Breast epithelium (tissue), 4 donors: Measurements from ENCODE around the gene MFSD11. TPM values are rescaled to one million over a fixed set of nuclear protein-coding genes. Genes with fewer than 3 reads are reported as not detected.

Experiments used
- DNase-seq, 2 donors: peaks; one replicate each; pipeline ENCODE4 v3.0.0-alpha.2; 2019; ENCODE audit warnings: low spot score in 2 of 2
- H3K27ac ChIP-seq, 2 donors: fragments of 200-600 bp; sonication (generic) in 1 of 2; one replicate each; pipeline ENCODE4 v1.5.1; 2016 to 2019; ENCODE audit warnings: mild to moderate bottlenecking in 1 of 2
- H3K27me3 ChIP-seq, 2 donors: fragments of 200-600 bp; sonication (generic) in 1 of 2; one replicate each; pipeline versions ENCODE4 v1.5.1 to v1.6.0; 2017 to 2019; ENCODE audit warnings: control low read depth in 1 of 2, mild to moderate bottlenecking in 1 of 2
- H3K36me3 ChIP-seq: fragments of 200-600 bp; one replicate; pipeline ENCODE4 v1.5.1; 2019
- H3K4me1 ChIP-seq, 2 donors: fragments of 200-600 bp; sonication (generic); one replicate each; pipeline ENCODE4 v1.5.1; 2016 to 2019; ENCODE audit warnings: control low read depth in 1 of 2
- H3K4me3 ChIP-seq, 3 donors: fragments of 200-600 bp; sonication (generic); 1 replicate in 2 of 3; 2 replicates in 1 of 3; pipeline ENCODE4 v1.5.1; 2016 to 2019; ENCODE audit warnings: mild to moderate bottlenecking in 3 of 3, moderate library complexity in 2 of 3
- H3K9me3 ChIP-seq, 2 donors: fragments of 200-600 bp; sonication (generic) in 1 of 2; one replicate each; pipeline ENCODE4 v1.5.1; 2016 to 2019; ENCODE audit warnings: control low read depth in 1 of 2
- CTCF ChIP-seq, 3 donors: fragments of 450-650 bp; IDR thresholded peaks; one replicate each; pipeline ENCODE4 v1.5.1; 2016 to 2017; ENCODE audit warnings: antibody characterized with exemption in 3 of 3, mild to moderate bottlenecking in 3 of 3, moderate library complexity in 3 of 3
- POLR2A ChIP-seq: fragments of 450-650 bp; IDR thresholded peaks from one replicate; pipeline ENCODE4 v1.6.1; 2016; ENCODE audit warnings: antibody characterized with exemption, mild to moderate bottlenecking, moderate library complexity
- POLR2AphosphoS5 ChIP-seq, 3 donors: sonication (generic); formaldehyde crosslinking; IDR thresholded peaks; one replicate each; pipeline ENCODE4 v1.6.1; 2017; ENCODE audit warnings: antibody characterized with exemption in 3 of 3
- intact Hi-C: fragments of 100-400 bp; cut with DNase I; formaldehyde crosslinking; loops from one replicate; pipeline ENCODE4 v1.15.1; 2023; ENCODE audit warnings: low total_unique reads
- total RNA-seq, 3 donors: library from RNA; depleted of rRNA; stranded (reverse); fragments of >200 nt; gene quantifications; one replicate each; pipeline ENCODE4 v1.1.0, GENCODE V29; 2016

Gene MFSD11
- total RNA-seq, 3 donors from 2014 or later: 20.6 to 42.6 (median 23.6) TPM

GRCh38 chr17:76732734-76733617 is 4.9 kb upstream of the MFSD11 start:
- no peaks in the 10 kb centered on the region for H3K36me3 ChIP-seq
- no peaks in the 10 kb centered on the region for H3K9me3 ChIP-seq
- H3K27ac ChIP-seq: peak overlapping the region in 1 of 2 donors; percentile 99
- no peak for DNase-seq
- intact Hi-C loops: no loop called here
- no peaks in the 10 kb centered on the region for H3K27me3 ChIP-seq
- H3K4me3 ChIP-seq: no peak overlapping the region
- H3K4me1 ChIP-seq: peaks cover 0 to 15% of the 10 kb centered on the region in 2 donors
- TF ChIP-seq POLR2AphosphoS5 (IDR thresholded peaks at IDR 0.05) (no peak), POLR2A (no peak), CTCF (IDR thresholded peaks at IDR 0.05) (no peak)

- intact Hi-C loops: no loop called here
- H3K9me3 ChIP-seq: no peaks in the 10 kb centered on the region
- H3K27me3 ChIP-seq: no peaks in the 10 kb centered on the region
- H3K36me3 ChIP-seq: no peaks in the 10 kb centered on the region
- DNase-seq: no peak
- H3K4me1 ChIP-seq: peaks cover 0 to 17% of the 10 kb centered on the region in 2 donors
- H3K4me3 ChIP-seq: peak overlapping the region in 1 of 3 donors; percentile 93
- TF ChIP-seq POLR2AphosphoS5 (IDR thresholded peaks at IDR 0.05) (no peak), POLR2A (no peak), CTCF (IDR thresholded peaks at IDR 0.05) (no peak)
- H3K27ac ChIP-seq: peak overlapping the region in 1 of 2 donors; percentile 99
These were observed 4.3 kb upstream of the MFSD11 start for GRCh38 chr17:76733618-76733957.

GRCh38 chr17:76734080-76734840 is 3.7 kb upstream of the MFSD11 start:
- intact Hi-C loops: no loop called here
- Histone ChIP-seq H3K4me1 (peaks cover 0 to 21% of the 10 kb centered on the region in 2 donors), H3K27me3 (no peaks in the 10 kb centered on the region), H3K9me3 (no peaks in the 10 kb centered on the region), H3K27ac (peak overlapping the region in 1 of 2 donors; percentile 99), H3K36me3 (no peaks in the 10 kb centered on the region), H3K4me3 (peak overlapping the region in 1 of 3 donors; percentile 93)
- TF ChIP-seq POLR2A (no peak), POLR2AphosphoS5 (IDR thresholded peaks at IDR 0.05) (no peak)
- DNase-seq: no peak

GRCh38 chr17:76735006-76735405 is 2.9 kb upstream of the MFSD11 start:
- Histone ChIP-seq H3K27me3 (no peaks in the 10 kb centered on the region), H3K4me1 (peaks cover 0 to 21% of the 10 kb centered on the region in 2 donors), H3K4me3 (peak overlapping the region; percentile 93 to 97 (median 96)), H3K9me3 (no peaks in the 10 kb centered on the region), H3K36me3 (no peaks in the 10 kb centered on the region), H3K27ac (peak overlapping the region; percentile 32 to 99)
- TF ChIP-seq POLR2AphosphoS5 (IDR thresholded peaks at IDR 0.05) (no peak), POLR2A (no peak), CTCF (IDR thresholded peaks at IDR 0.05) (no peak)
- intact Hi-C loops: no loop called here
- no peak for DNase-seq

GRCh38 chr17:76735586-76736348 is 2.2 kb upstream of the MFSD11 start:
- TF ChIP-seq CTCF (IDR thresholded peaks at IDR 0.05) (no peak), POLR2AphosphoS5 (IDR thresholded peaks at IDR 0.05) (peak in 1 of 3 donors; percentile 28)
- Histone ChIP-seq H3K9me3 (no peaks in the 10 kb centered on the region), H3K27ac (peak overlapping the region; percentile 98 to 99), H3K27me3 (no peaks in the 10 kb centered on the region), H3K4me3 (peak overlapping the region; percentile 93 to 97 (median 96)), H3K4me1 (peaks cover 0 to 21% of the 10 kb centered on the region in 2 donors), H3K36me3 (no peaks in the 10 kb centered on the region)
- DNase-seq: no peak
- intact Hi-C loops: no loop called here
